Measurements from ENCODE around the gene EXOC4.

GRCh38 chr7:133796782-133797745 lies 544.2 kb downstream of the EXOC4 start:
- no peak for TF ChIP-seq ZFX (IDR thresholded peaks at IDR 0.05)
- no peak for TF ChIP-seq CTCF (conservative IDR thresholded peaks at IDR 0.05)
